NOMO-1 treated with dmso at 0.1 percent for 144 hours (cell line): ENCODE data around the gene COASY.
"Not testable (repeated sequence)": the region's sequence is repeated elsewhere in the genome, so short reads cannot be mapped to it uniquely, and the experiment has no call there.

Source experiments
- DNase-seq: peaks from one replicate; lab custom pipeline; 2025; ENCODE audit not compliant: unreplicated experiment; lab: John Stamatoyannopoulos, UW

Gene COASY

DNA sequence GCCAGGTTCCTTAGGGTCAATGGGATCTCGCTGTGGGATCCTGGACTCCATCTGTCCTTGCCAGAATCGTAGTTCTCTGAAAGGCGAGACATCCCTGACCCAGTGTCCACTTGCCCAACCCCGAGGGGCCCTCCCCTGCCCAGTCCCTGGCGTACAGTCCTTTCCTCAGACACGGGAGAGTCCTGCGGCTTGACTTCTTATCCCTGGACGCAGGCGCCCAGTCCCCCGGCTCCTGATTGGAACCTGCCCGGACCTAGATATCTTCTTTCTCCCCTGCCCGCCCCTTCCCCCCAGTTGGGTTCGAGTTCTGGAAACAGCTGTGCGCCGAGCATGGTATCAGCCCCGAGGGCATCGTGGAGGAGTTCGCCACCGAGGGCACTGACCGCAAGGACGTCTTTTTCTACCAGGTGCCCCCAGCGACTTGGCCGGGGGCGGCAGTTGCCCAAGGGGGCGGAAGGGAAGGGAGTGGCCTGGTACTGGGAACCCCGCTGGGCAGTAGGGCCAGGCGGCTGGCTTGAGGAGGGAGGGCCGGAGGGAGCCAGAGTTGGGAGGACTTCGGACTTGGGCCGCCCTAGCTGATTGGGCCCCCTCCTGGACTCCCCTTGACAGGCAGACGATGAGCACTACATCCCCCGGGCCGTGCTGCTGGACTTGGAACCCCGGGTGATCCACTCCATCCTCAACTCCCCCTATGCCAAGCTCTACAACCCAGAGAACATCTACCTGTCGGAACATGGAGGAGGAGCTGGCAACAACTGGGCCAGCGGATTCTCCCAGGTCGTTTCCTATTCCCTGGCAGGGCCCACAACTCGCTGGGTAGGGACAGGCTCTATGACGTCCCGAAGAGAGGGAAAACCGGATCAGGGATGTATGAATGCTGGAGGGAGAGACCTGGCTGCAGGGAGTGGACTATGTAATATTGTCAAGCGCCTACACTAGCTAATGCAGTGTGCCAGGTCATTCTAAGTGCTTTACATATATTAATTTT, 48.2 kb downstream of the COASY start:
- not testable (repeated sequence) for DNase-seq

DNA sequence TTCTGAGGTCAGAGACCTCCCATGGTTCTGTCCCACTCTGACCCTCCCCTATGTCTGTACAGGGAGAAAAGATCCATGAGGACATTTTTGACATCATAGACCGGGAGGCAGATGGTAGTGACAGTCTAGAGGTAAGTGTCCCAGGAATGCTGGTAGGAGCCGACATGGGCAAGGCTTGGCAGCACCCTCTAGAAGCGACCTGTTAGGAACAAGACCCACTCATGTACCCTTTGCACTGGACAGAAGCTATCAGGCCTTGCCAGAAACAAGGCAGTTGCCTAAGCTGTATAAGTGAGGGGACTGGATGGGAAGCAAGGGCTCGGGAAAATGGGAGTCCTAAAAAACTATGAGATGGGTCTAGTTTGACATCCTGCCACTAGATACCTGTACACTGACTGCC, 50.1 kb downstream of the COASY start:
- DNase-seq, result no peak

DNA sequence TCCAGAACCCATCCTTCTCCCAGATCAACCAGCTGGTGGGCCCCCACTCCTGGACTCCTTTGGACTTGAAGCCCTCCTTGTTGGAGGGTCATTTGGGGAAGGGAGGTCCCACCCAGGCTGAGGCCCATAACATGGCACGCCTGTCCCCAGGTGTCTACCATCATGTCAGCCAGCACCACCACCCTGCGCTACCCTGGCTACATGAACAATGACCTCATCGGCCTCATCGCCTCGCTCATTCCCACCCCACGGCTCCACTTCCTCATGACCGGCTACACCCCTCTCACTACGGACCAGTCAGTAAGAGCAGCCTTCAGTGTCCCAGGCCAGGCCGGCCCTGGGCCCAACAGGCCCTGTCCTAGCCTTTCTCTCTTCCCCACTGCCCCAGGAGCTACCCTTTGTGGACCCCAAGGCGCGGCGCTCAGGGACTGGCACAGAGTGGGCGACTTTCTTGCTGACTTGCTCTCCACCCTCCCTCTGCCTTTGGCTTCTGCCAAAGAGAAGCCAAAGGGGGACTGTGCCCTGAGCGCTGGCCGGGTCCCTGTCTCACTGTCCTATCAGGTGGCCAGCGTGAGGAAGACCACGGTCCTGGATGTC, 51.8 kb downstream of the COASY start:
- DNase-seq, result no peak
